Measurements from ENCODE around the gene CABP2.

- TF ChIP-seq CTCF (IDR thresholded peaks at IDR 0.05) (no peak), POLR2AphosphoS5 (IDR thresholded peaks at IDR 0.05; ENCODE audit: insufficient read depth in 1 of 2, low read depth in 1 of 2) (no peak)
These were observed 18.9 kb upstream of the CABP2 start for GRCh38 chr11:67542169-67542568.
